WTC11 (cell line): ENCODE data around the gene SCUBE1. TPM values are rescaled to one million over a fixed set of nuclear protein-coding genes. Genes with fewer than 3 reads are reported as not detected.

Experiments
- ATAC-seq: fragments of 200-7000 bp; cut with Tn5 transposase; 2 replicates; pipeline ENCODE4 v1.10.0; 2021; ENCODE audit warnings: mild to moderate bottlenecking, moderate library complexity
- CTCF ChIA-PET: fragments of 300-600 bp; sonication (Branson Sonifier 250); formaldehyde crosslinking; loops from one replicate; lab custom pipeline; 2021; ENCODE audit warnings: antibody characterized with exemption; lab: Charles Lee
- POLR2A ChIA-PET: fragments of 350-600 bp; sonication (Branson Sonifier 250); formaldehyde crosslinking; loops from one replicate; lab custom pipeline; 2021; ENCODE audit warnings: antibody characterized with exemption; lab: Charles Lee
- DNase-seq: peaks from one replicate; pipeline ENCODE4 v3.0.0; 2021; ENCODE audit warnings: low spot score
- H3K27ac Mint-ChIP-seq: 2 replicates; pipeline ENCODE4 v1.8.0; 2021; ENCODE audit warnings: mixed read lengths
- H3K27me3 Mint-ChIP-seq: 2 replicates; pipeline ENCODE4 v1.8.0; 2021; ENCODE audit warnings: low read depth, mild to moderate bottlenecking, moderate library complexity, mixed read lengths
- H3K36me3 Mint-ChIP-seq: 2 replicates; pipeline ENCODE4 v1.8.0; 2021; ENCODE audit warnings: mixed read lengths
- H3K4me1 Mint-ChIP-seq: 2 replicates; pipeline ENCODE4 v1.8.0; 2022; ENCODE audit warnings: mixed read lengths
- H3K4me3 Mint-ChIP-seq: 2 replicates; pipeline ENCODE4 v1.8.0; 2021; ENCODE audit warnings: mild to moderate bottlenecking, moderate library complexity, mixed read lengths
- H3K9me3 Mint-ChIP-seq: 2 replicates; pipeline ENCODE4 v1.8.0; 2021; ENCODE audit warnings: mixed read lengths
- ATF1 ChIP-seq: sonication (generic); formaldehyde crosslinking; IDR thresholded peaks from 2 replicates; pipeline ENCODE4 v1.8.1; 2023; ENCODE audit warnings: mild to moderate bottlenecking, moderate library complexity, missing genetic modification reagents
- FOXP1 ChIP-seq: sonication (generic); formaldehyde crosslinking; IDR thresholded peaks from 2 replicates; pipeline ENCODE4 v1.8.0; 2022; ENCODE audit warnings: missing genetic modification reagents, mild to moderate bottlenecking, moderate library complexity, borderline replicate concordance
- GTF2I ChIP-seq: fragments of 250-450 bp; sonication (Bioruptor Pico); conservative IDR thresholded peaks from 2 replicates; pipeline ENCODE4 v1.4.0; 2021; ENCODE audit warnings: mild to moderate bottlenecking
- HMGA2 ChIP-seq: fragments of 250-450 bp; sonication (Bioruptor Pico); IDR thresholded peaks from 2 replicates; pipeline ENCODE4 v1.4.0; 2021; ENCODE audit warnings: mild to moderate bottlenecking, moderate library complexity
- SMAD4 ChIP-seq: sonication (generic); formaldehyde crosslinking; IDR thresholded peaks from 2 replicates; pipeline ENCODE4 v1.8.0; 2022; ENCODE audit warnings: mild to moderate bottlenecking, missing genetic modification reagents
- SOX15 ChIP-seq: fragments of 250-450 bp; sonication (Bioruptor Pico); IDR thresholded peaks from 2 replicates; pipeline ENCODE4 v1.9.0; 2021; ENCODE audit warnings: mild to moderate bottlenecking
- TCF7 ChIP-seq: sonication (generic); formaldehyde crosslinking; IDR thresholded peaks from 2 replicates; pipeline ENCODE4 v1.8.0; 2022; ENCODE audit warnings: mild to moderate bottlenecking, low read depth, missing genetic modification reagents, moderate library complexity
- ZBTB21 ChIP-seq: sonication (generic); formaldehyde crosslinking; IDR thresholded peaks from 2 replicates; pipeline ENCODE4 v1.8.1; 2023; ENCODE audit warnings: mild to moderate bottlenecking, missing genetic modification reagents, borderline replicate concordance
- ZNF121 ChIP-seq: sonication (generic); formaldehyde crosslinking; IDR thresholded peaks from 2 replicates; pipeline ENCODE4 v1.8.0; 2023; ENCODE audit warnings: missing genetic modification reagents
- ZNF232 ChIP-seq: sonication (generic); formaldehyde crosslinking; IDR thresholded peaks from 2 replicates; pipeline ENCODE4 v1.8.0; 2022; ENCODE audit warnings: mild to moderate bottlenecking, missing genetic modification reagents
- ZNF396 ChIP-seq: fragments of 250-450 bp; sonication (Bioruptor Pico); IDR thresholded peaks from 2 replicates; pipeline ENCODE4 v1.8.0; 2021; ENCODE audit warnings: mild to moderate bottlenecking, moderate library complexity, borderline replicate concordance
- total RNA-seq: library from RNA; stranded (reverse); gene quantifications from 3 replicates; pipeline ENCODE4 v1.2.3, GENCODE V29; 2021
- TF ChIP-seq, protein P1 (sequence below): sonication (generic); formaldehyde crosslinking; IDR thresholded peaks from 2 replicates; pipeline ENCODE4 v1.8.1; 2023; ENCODE audit warnings: mild to moderate bottlenecking, missing genetic modification reagents
- TF ChIP-seq, protein P2 (sequence below): sonication (generic); formaldehyde crosslinking; IDR thresholded peaks from 2 replicates; pipeline ENCODE4 v1.8.1; 2023; ENCODE audit warnings: mild to moderate bottlenecking, missing genetic modification reagents, moderate library complexity
- TF ChIP-seq, protein P3 (sequence below): sonication (generic); formaldehyde crosslinking; IDR thresholded peaks from 2 replicates; pipeline ENCODE4 v1.8.0; 2022; ENCODE audit warnings: missing genetic modification reagents
- TF ChIP-seq, protein P4 (sequence below): sonication (generic); formaldehyde crosslinking; IDR thresholded peaks from 2 replicates; pipeline ENCODE4 v1.8.1; 2023; ENCODE audit warnings: mild to moderate bottlenecking, missing genetic modification reagents, moderate library complexity
- TF ChIP-seq, protein P5 (sequence below): fragments of 250-450 bp; sonication (Bioruptor Pico); conservative IDR thresholded peaks from 2 replicates; pipeline ENCODE4 v1.9.0; 2021; ENCODE audit warnings: mild to moderate bottlenecking
- TF ChIP-seq, protein P6 (sequence below): sonication (generic); formaldehyde crosslinking; conservative IDR thresholded peaks from 2 replicates; pipeline ENCODE4 v1.8.1; 2023; ENCODE audit warnings: mild to moderate bottlenecking, low read depth, missing genetic modification reagents, moderate library complexity

Gene SCUBE1
- total RNA-seq, 1 experiment from 2014 or later = 6.9 TPM

DNA sequence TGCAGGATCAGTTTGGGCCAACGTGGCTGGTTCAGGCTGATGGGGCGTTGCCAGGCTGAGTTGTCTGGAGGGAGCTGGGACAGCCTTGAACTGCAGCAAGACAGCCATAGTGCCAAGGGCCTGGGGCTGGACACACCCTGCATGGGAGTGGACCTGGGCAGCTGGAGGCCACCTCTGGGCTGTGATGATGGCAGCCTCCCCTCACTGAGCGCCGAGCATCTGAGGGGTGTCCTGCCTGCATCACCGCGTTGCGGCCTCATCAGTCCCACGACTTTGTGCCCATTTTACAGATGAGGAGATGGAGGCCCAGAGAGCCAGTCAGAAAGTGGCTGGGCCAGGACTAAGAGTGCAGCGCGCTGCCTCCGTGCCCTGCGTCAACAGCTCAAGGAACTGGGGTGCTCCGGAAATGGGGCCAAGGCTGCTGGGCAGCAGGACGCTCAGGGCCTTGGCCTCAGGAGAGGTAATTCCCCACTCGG lies 192.4 kb downstream of the SCUBE1 start:
- DNase-seq (no peak), ATAC-seq (no peak)
- Mint-ChIP-seq H3K4me3 (peak overlapping the region; percentile 88), H3K4me1 (peaks cover 8% of the 10 kb centered on the region), H3K27ac (no peak overlapping the region), H3K36me3 (no peaks in the 10 kb centered on the region), H3K27me3 (peaks cover 14% of the 10 kb centered on the region), H3K9me3 (no peaks in the 10 kb centered on the region)
- ChIA-PET POLR2A (no interaction called here), CTCF (interaction anchor here (0.5 kb wide), 1 partner anchor 110 kb away, joined by 4 read pairs; no protein-coding TSS in a partner anchor)
- TF ChIP-seq TCF7 (CRISPR knock-in tag) (0 out of 2 replicates have a peak, but pooled peaks have one; percentile 29), ZNF396 (CRISPR knock-in tag) (no peak), FOXP1 (CRISPR knock-in tag) (peak; percentile 51; the same call in 1 of the 2 replicates), GTF2I (CRISPR knock-in tag) (peak; percentile 93), ATF1 (CRISPR knock-in tag) (no peak)

DNA sequence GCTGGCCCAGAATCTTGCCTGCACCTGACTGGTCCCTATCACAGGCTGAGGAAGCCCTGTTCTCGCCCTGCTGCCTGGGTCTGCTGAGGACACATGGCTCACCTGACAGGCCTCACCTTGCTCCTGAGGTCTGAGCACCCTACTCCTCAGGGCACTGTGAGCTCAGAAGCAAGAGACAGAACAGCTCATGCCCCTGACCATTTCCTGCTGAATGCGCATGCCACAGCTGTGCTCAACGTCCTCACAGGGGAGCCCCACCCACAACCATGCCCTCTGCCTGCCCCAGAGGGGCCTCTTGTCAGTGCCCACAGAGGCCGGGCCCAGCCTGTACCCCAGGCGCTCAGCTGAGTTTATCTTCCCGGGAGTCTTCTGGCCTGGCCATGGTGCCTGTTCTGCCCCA lies 194.6 kb downstream of the SCUBE1 start:
- H3K9me3 Mint-ChIP-seq = no peaks in the 10 kb centered on the region
- ChIA-PET POLR2A (no interaction called here), CTCF (no interaction called here)
- H3K4me1 Mint-ChIP-seq = peaks cover 10% of the 10 kb centered on the region
- TF ChIP-seq HMGA2 (CRISPR knock-in tag) (no peak), SOX15 (CRISPR knock-in tag) (no peak), GTF2I (CRISPR knock-in tag) (no peak), ZBTB21 (CRISPR knock-in tag) (no peak), SMAD4 (CRISPR knock-in tag) (no peak), ZNF232 (CRISPR knock-in tag) (no peak)
- TF ChIP-seq, protein P1, sequence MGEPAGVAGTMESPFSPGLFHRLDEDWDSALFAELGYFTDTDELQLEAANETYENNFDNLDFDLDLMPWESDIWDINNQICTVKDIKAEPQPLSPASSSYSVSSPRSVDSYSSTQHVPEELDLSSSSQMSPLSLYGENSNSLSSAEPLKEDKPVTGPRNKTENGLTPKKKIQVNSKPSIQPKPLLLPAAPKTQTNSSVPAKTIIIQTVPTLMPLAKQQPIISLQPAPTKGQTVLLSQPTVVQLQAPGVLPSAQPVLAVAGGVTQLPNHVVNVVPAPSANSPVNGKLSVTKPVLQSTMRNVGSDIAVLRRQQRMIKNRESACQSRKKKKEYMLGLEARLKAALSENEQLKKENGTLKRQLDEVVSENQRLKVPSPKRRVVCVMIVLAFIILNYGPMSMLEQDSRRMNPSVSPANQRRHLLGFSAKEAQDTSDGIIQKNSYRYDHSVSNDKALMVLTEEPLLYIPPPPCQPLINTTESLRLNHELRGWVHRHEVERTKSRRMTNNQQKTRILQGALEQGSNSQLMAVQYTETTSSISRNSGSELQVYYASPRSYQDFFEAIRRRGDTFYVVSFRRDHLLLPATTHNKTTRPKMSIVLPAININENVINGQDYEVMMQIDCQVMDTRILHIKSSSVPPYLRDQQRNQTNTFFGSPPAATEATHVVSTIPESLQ (CRISPR knock-in tag) = no peak
- TF ChIP-seq, protein P2, sequence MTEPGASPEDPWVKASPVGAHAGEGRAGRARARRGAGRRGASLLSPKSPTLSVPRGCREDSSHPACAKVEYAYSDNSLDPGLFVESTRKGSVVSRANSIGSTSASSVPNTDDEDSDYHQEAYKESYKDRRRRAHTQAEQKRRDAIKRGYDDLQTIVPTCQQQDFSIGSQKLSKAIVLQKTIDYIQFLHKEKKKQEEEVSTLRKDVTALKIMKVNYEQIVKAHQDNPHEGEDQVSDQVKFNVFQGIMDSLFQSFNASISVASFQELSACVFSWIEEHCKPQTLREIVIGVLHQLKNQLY (CRISPR knock-in tag) = no peak
- TF ChIP-seq, protein P3, sequence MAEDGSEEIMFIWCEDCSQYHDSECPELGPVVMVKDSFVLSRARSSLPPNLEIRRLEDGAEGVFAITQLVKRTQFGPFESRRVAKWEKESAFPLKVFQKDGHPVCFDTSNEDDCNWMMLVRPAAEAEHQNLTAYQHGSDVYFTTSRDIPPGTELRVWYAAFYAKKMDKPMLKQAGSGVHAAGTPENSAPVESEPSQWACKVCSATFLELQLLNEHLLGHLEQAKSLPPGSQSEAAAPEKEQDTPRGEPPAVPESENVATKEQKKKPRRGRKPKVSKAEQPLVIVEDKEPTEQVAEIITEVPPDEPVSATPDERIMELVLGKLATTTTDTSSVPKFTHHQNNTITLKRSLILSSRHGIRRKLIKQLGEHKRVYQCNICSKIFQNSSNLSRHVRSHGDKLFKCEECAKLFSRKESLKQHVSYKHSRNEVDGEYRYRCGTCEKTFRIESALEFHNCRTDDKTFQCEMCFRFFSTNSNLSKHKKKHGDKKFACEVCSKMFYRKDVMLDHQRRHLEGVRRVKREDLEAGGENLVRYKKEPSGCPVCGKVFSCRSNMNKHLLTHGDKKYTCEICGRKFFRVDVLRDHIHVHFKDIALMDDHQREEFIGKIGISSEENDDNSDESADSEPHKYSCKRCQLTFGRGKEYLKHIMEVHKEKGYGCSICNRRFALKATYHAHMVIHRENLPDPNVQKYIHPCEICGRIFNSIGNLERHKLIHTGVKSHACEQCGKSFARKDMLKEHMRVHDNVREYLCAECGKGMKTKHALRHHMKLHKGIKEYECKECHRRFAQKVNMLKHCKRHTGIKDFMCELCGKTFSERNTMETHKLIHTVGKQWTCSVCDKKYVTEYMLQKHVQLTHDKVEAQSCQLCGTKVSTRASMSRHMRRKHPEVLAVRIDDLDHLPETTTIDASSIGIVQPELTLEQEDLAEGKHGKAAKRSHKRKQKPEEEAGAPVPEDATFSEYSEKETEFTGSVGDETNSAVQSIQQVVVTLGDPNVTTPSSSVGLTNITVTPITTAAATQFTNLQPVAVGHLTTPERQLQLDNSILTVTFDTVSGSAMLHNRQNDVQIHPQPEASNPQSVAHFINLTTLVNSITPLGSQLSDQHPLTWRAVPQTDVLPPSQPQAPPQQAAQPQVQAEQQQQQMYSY = no peak
- no peak overlapping the region for H3K27ac Mint-ChIP-seq
- H3K27me3 Mint-ChIP-seq = peaks cover 14% of the 10 kb centered on the region
- ATAC-seq (no peak), DNase-seq (no peak)
- H3K36me3 Mint-ChIP-seq = no peaks in the 10 kb centered on the region
- H3K4me3 Mint-ChIP-seq = no peak overlapping the region

DNA sequence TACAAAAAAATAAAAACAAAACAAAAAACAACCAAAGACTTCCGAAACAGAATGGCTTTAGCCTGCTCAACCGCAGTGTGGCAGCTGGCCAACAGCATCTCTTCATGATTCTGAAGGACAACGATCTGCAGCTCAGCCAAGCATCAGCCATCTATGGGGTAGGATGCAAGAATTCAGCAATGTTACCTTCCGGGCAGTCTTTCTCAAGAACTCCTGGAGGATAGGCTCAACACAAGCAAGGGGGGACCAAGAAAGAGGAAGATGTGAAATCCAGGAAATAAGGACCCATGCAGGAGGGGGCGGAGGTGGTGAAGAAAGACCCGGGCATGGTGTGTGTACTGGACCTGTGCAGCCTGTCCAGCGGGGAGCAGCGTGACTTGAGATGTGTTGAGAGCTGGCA lies 195.4 kb downstream of the SCUBE1 start:
- ChIA-PET POLR2A (no interaction called here), CTCF (no interaction called here)
- DNase-seq (no peak), ATAC-seq (no peak)
- peaks cover 10% of the 10 kb centered on the region for H3K4me1 Mint-ChIP-seq
- no peaks in the 10 kb centered on the region for H3K36me3 Mint-ChIP-seq
- H3K27ac Mint-ChIP-seq = no peak overlapping the region
- H3K27me3 Mint-ChIP-seq = peaks cover 12% of the 10 kb centered on the region
- H3K9me3 Mint-ChIP-seq = no peaks in the 10 kb centered on the region
- no peak overlapping the region for H3K4me3 Mint-ChIP-seq
- no peak for TF ChIP-seq ZNF121 (CRISPR knock-in tag)
- TF ChIP-seq, protein P4, sequence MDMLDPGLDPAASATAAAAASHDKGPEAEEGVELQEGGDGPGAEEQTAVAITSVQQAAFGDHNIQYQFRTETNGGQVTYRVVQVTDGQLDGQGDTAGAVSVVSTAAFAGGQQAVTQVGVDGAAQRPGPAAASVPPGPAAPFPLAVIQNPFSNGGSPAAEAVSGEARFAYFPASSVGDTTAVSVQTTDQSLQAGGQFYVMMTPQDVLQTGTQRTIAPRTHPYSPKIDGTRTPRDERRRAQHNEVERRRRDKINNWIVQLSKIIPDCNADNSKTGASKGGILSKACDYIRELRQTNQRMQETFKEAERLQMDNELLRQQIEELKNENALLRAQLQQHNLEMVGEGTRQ (CRISPR knock-in tag) = no peak
- TF ChIP-seq, protein P5, sequence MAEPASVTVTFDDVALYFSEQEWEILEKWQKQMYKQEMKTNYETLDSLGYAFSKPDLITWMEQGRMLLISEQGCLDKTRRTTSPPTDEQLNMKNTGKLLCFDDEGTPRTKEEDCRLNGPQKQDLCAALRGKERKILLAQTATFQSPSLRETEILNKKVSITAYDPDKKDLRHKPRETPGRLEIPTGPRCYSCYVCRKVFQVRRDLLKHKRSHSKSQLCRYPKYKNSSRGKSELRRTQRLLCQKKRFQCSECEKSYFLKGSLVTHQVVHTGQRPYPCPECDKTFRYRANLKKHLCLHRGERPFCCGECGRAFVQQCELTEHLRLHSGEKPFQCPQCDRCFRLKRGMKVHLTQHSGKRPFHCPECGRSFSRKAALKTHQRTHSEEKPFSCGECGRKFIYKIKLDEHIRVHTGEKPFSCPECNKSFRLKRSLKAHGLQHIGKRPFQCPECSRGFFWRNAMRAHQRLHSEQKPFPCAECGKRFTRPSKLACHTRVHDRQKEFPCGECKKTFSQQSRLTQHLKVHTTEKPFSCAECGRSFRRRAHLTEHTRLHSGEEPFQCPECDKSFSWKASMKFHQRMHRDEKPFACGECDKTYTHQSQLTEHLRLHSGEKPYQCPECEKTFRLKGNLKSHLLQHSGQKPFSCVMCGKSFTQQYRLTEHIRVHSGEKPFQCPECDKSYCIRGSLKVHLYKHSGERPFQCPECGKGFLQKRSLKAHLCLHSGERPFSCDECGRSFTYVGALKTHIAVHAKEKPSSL (CRISPR knock-in tag) = no peak
- TF ChIP-seq, protein P6, sequence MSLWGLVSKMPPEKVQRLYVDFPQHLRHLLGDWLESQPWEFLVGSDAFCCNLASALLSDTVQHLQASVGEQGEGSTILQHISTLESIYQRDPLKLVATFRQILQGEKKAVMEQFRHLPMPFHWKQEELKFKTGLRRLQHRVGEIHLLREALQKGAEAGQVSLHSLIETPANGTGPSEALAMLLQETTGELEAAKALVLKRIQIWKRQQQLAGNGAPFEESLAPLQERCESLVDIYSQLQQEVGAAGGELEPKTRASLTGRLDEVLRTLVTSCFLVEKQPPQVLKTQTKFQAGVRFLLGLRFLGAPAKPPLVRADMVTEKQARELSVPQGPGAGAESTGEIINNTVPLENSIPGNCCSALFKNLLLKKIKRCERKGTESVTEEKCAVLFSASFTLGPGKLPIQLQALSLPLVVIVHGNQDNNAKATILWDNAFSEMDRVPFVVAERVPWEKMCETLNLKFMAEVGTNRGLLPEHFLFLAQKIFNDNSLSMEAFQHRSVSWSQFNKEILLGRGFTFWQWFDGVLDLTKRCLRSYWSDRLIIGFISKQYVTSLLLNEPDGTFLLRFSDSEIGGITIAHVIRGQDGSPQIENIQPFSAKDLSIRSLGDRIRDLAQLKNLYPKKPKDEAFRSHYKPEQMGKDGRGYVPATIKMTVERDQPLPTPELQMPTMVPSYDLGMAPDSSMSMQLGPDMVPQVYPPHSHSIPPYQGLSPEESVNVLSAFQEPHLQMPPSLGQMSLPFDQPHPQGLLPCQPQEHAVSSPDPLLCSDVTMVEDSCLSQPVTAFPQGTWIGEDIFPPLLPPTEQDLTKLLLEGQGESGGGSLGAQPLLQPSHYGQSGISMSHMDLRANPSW = no peak
